IPS-11a (cell line): ENCODE results near the gene HSBP1L1.
A peak's percentile ranks its signal among the peaks of the same experiment; 100 is the strongest.
"Not testable (repeated sequence)": the region's sequence is repeated elsewhere in the genome, so short reads cannot be mapped to it uniquely, and the experiment has no call there.

Experiments used
- H3K4me3 ChIP-seq: one replicate; pipeline ENCODE4 v1.5.1; 2013; ENCODE audit warnings: low read depth, low read length, control low read depth

The HSBP1L1 gene

GRCh38 chr18:79983253-79983652, 18.8 kb downstream of the HSBP1L1 start:
- no peak overlapping the region for H3K4me3 ChIP-seq

- no peak overlapping the region for H3K4me3 ChIP-seq
Measured at GRCh38 chr18:79983793-79984192, 19.4 kb downstream of the HSBP1L1 start.

- no peak overlapping the region for H3K4me3 ChIP-seq
Measured at GRCh38 chr18:79985172-79985571, 20.7 kb downstream of the HSBP1L1 start.

GRCh38 chr18:79986726-79987125, 22.3 kb downstream of the HSBP1L1 start:
- no peak overlapping the region for H3K4me3 ChIP-seq

- H3K4me3 ChIP-seq: peak overlapping the region; percentile 92
Measured at GRCh38 chr18:79987566-79987965, 23.1 kb downstream of the HSBP1L1 start.

GRCh38 chr18:79988071-79988450, 23.6 kb downstream of the HSBP1L1 start:
- H3K4me3 ChIP-seq: peak overlapping the region; percentile 92

GRCh38 chr18:79988451-79989194, 24.2 kb downstream of the HSBP1L1 start, which contains the start of gene TXNL4A:
TXNL4A (minus strand) TSS chr18:79988563; CDS start chr18:79988392, 171 bp downstream.
- peak within 1 kb of the TSS; percentile 92 for H3K4me3 ChIP-seq

- no peak overlapping the region for H3K4me3 ChIP-seq
Measured at GRCh38 chr18:79989195-79989497, 24.7 kb downstream of the HSBP1L1 start.

- H3K4me3 ChIP-seq: no peak overlapping the region
Measured at GRCh38 chr18:79991494-79991893, 27.1 kb downstream of the HSBP1L1 start.

- H3K4me3 ChIP-seq: not testable (repeated sequence)
Measured at GRCh38 chr18:79999701-80000100, 35.3 kb downstream of the HSBP1L1 start.

- H3K4me3 ChIP-seq: no peak overlapping the region
Measured at GRCh38 chr18:80000877-80001276, 36.4 kb downstream of the HSBP1L1 start.

GRCh38 chr18:80002468-80002867, 38.0 kb downstream of the HSBP1L1 start:
- no peak overlapping the region for H3K4me3 ChIP-seq

GRCh38 chr18:80004600-80005342, 40.3 kb downstream of the HSBP1L1 start:
- no peak overlapping the region for H3K4me3 ChIP-seq

- no peak overlapping the region for H3K4me3 ChIP-seq
Measured at GRCh38 chr18:80006724-80007123, 42.3 kb downstream of the HSBP1L1 start.

- no peak overlapping the region for H3K4me3 ChIP-seq
Measured at GRCh38 chr18:80009661-80010550, 45.5 kb downstream of the HSBP1L1 start.

- no peak overlapping the region for H3K4me3 ChIP-seq
Measured at GRCh38 chr18:80010551-80010906, 46.1 kb downstream of the HSBP1L1 start.

GRCh38 chr18:80011496-80012137, 47.2 kb downstream of the HSBP1L1 start:
- not testable (repeated sequence) for H3K4me3 ChIP-seq

GRCh38 chr18:80012714-80013113, 48.3 kb downstream of the HSBP1L1 start:
- H3K4me3 ChIP-seq: no peak overlapping the region
